PC-3 (cell line): Measurements from ENCODE around the gene UGT1A9.

ENCODE experiments used
- EZH2 ChIP-seq: fragments of 300-600 bp; sonication (generic); IDR thresholded peaks from one replicate; pipeline ENCODE4 v1.6.1; 2017; ENCODE audit warnings: antibody characterized with exemption, mild to moderate bottlenecking, low read length; ENCODE audit not compliant: unreplicated experiment
- EZH2phosphoT487 ChIP-seq: fragments of 300-600 bp; sonication (generic); IDR thresholded peaks from 2 replicates; pipeline ENCODE4 v1.6.1; 2018; ENCODE audit warnings: mild to moderate bottlenecking, antibody characterized with exemption, low read length, borderline replicate concordance
- TF ChIP-seq, protein P1 (sequence below): fragments of 300-600 bp; sonication (generic); conservative IDR thresholded peaks from 2 replicates; pipeline ENCODE4 v1.5.1; 2017; ENCODE audit warnings: antibody characterized with exemption, low read depth, mild to moderate bottlenecking, low read length

DNA sequence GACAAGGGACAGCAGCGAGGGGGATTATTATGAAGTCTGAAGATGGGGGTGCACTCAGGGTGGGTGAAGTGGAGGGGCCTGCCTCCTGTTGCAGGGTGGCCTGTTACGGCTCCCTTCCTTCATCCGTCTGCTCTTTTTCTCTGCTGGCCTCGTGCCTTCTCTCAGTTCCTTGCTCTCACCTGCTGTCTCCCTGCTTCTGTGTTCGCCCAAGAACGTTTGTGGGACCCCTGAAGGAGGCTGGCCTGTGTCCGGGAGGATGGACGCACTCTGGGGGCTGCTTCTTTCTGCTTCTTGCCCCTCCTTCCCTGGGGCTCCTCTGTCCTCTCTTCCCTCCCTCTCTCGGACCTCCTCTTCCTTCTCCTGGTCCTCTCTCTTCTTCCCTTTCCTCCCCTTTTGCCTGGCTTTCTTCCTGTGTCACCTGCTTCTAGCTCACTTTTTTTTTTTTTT is 120.2 kb downstream of the UGT1A9 start:
- TF ChIP-seq, protein P1, sequence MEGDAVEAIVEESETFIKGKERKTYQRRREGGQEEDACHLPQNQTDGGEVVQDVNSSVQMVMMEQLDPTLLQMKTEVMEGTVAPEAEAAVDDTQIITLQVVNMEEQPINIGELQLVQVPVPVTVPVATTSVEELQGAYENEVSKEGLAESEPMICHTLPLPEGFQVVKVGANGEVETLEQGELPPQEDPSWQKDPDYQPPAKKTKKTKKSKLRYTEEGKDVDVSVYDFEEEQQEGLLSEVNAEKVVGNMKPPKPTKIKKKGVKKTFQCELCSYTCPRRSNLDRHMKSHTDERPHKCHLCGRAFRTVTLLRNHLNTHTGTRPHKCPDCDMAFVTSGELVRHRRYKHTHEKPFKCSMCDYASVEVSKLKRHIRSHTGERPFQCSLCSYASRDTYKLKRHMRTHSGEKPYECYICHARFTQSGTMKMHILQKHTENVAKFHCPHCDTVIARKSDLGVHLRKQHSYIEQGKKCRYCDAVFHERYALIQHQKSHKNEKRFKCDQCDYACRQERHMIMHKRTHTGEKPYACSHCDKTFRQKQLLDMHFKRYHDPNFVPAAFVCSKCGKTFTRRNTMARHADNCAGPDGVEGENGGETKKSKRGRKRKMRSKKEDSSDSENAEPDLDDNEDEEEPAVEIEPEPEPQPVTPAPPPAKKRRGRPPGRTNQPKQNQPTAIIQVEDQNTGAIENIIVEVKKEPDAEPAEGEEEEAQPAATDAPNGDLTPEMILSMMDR, result no peak
- TF ChIP-seq EZH2phosphoT487 (no peak), EZH2 (no peak)
